MG63 (cell line): ENCODE results near the gene FAM174C. TPM values are rescaled to one million over a fixed set of nuclear protein-coding genes. Genes with fewer than 3 reads are reported as not detected.

Experiments
- DNase-seq: peaks from one replicate; pipeline ENCODE4 v3.0.0-alpha.2; 2020
- H3K27me3 ChIP-seq: fragments of 250-450 bp; sonication (Bioruptor Pico); 2 replicates; pipeline ENCODE4 v1.5.1; 2020; ENCODE audit warnings: mild to moderate bottlenecking, moderate library complexity
- H3K36me3 ChIP-seq: fragments of 250-450 bp; sonication (Bioruptor Pico); 2 replicates; pipeline ENCODE4 v1.5.1; 2020; ENCODE audit warnings: mild to moderate bottlenecking, moderate library complexity
- H3K4me3 ChIP-seq: fragments of 250-450 bp; sonication (Bioruptor Pico); 2 replicates; pipeline ENCODE4 v1.5.1; 2020; ENCODE audit warnings: mild to moderate bottlenecking, moderate library complexity
- H3K9me3 ChIP-seq: fragments of 250-450 bp; sonication (Bioruptor Pico); 2 replicates; pipeline ENCODE4 v1.5.1; 2020; ENCODE audit warnings: mild to moderate bottlenecking, moderate library complexity
- total RNA-seq: library from RNA; depleted of rRNA; stranded (reverse); fragments of >200 nt; shearing (Covaris generic); gene quantifications from 2 replicates; pipeline ENCODE4 v1.2.3, GENCODE V29; 2014; ENCODE audit warnings: low replicate concordance

The FAM174C gene
- total RNA-seq, 1 experiment from 2014 or later: 57.2 TPM

DNA sequence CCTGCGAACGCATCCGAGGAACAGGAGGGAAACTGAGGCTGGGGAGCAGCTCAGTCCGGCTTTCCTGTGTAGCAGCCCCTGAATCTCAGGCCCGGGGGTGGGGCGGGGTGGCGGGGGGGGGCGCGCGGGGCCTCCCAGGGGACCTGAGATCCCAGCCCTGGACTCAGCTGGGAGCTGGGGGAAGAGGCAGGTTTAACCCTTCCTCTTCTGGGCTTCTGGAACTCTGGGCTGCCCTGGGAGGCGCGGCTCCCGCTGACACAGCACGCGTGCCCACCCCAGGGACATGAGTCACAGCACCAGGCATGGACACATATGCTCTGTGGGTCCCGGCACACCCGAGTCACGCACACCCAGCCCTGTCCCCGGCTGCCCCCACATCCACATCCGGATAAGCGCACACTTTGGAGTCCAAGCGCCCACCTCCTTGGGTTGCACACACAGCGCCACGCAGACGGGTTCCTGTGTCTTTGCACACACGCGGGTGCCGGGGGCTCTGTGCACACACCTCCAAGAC is 9.7 kb upstream of the FAM174C start:
- no peaks in the 10 kb centered on the region for H3K9me3 ChIP-seq
- peak; percentile 88 for DNase-seq
- H3K36me3 ChIP-seq: peaks cover 11% of the 10 kb centered on the region
- peak overlapping the region; percentile 49 for H3K4me3 ChIP-seq
- H3K27me3 ChIP-seq: no peaks in the 10 kb centered on the region

DNA sequence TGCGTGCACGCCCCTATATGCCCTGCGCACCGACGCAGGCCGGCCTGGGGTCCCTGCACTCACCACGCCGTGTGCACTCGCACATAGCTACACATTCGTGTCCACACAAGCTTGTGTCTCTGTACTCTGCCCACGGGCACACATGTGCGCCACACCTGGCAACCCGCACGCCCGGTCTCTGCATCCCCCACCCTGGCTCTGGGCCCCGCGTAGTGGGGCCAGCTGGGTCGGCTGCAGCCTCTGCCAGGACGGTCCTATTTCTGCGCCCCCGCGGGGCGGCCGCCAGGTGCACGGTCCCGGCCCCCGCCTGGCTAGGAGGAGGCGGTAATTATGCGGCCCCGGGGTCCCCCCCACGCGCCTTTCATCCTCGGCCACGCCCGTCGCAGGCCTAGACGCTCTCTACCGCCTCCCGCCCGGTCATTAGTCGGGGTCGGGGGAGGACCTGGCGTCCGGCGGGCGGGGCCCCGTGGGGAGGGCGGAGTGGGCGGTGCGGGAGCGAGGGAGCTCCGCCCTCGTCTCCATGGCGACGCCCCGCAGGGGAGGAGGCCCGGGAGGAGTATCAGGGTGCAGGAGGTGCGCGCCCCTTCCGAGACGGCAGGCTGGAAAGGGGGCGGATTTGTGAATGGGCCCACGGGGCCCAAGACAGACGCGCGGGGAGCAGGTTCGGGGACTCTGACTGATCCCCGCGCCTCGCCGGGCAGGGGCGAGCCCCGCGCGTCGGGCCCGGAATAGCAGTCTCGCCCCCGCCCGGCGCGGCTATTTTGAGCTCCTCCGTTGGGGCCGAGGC is 9.0 kb upstream of the FAM174C start:
- peaks cover 17% of the 10 kb centered on the region for H3K36me3 ChIP-seq
- DNase-seq: peak; percentile 86
- H3K9me3 ChIP-seq: no peaks in the 10 kb centered on the region
- peak overlapping the region; percentile 49 for H3K4me3 ChIP-seq
- H3K27me3 ChIP-seq: no peaks in the 10 kb centered on the region

DNA sequence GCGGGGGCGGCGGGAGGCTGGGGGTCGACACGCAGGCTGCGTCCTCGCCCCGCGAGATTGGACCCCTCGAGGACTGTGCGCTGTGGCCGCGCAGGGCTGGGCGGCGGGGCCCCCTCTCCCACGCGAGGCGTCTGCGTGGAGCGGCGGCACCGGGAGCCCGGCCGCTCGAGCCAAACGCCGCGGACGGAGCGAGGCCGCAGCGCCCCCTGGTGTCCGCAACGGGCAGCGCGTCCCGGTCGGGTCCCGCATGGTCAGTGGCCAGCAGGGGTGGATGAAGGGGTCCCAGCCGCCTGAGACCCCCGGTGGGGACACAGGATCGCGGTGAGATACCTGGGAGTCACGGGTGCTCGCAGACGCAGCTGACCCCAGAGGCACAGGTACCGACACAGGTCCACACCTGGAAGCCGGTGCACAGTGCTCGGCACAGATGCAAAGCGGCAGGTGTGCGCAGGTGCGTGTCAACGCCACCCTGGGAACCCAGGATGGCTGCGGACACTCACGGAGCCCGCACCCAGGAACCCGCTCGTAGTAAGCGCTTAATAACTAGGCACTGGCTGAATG is 8.3 kb upstream of the FAM174C start:
- Histone ChIP-seq H3K4me3 (peak overlapping the region; percentile 49), H3K27me3 (no peaks in the 10 kb centered on the region), H3K36me3 (peaks cover 22% of the 10 kb centered on the region), H3K9me3 (no peaks in the 10 kb centered on the region)
- DNase-seq: no peak

DNA sequence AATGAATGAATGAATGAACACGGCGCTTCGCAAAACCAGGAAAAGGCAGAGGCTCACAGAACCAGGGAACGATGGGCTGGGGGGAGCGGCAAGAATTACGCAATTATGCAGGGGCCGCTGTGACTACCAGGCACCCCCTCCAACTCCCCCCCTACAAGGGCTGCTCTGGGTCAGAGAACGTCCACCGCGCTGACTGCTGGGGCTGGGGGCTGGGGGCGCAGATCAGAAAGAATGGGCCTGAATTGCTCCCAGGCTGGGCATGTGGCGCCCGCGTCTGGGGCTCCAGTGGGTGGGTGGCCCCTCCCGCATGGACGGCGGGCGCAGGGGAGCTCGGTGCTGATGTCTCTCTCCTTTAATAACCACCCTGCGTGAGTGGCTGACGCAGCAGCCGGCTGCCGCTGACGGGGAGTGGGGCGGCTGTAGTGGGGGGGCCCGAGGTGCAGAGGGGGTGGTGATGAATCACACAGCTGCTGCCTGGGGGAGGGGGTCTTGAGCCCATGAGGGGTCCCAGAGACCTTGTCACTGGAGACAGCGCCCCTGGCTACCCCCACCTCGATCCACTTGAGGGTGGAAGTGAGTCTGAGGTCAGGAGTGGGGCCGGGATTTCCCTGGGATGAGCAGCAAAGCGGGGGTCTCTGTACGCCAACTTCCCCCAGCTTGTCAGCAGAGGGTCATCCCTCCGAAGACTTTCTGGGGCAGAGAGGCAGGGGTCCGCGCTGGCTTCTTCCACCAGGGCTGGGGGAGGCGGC is 7.7 kb upstream of the FAM174C start:
- DNase-seq: peak; percentile 32
- Histone ChIP-seq H3K36me3 (peaks cover 25% of the 10 kb centered on the region), H3K9me3 (no peaks in the 10 kb centered on the region), H3K4me3 (peak overlapping the region; percentile 49), H3K27me3 (no peaks in the 10 kb centered on the region)

DNA sequence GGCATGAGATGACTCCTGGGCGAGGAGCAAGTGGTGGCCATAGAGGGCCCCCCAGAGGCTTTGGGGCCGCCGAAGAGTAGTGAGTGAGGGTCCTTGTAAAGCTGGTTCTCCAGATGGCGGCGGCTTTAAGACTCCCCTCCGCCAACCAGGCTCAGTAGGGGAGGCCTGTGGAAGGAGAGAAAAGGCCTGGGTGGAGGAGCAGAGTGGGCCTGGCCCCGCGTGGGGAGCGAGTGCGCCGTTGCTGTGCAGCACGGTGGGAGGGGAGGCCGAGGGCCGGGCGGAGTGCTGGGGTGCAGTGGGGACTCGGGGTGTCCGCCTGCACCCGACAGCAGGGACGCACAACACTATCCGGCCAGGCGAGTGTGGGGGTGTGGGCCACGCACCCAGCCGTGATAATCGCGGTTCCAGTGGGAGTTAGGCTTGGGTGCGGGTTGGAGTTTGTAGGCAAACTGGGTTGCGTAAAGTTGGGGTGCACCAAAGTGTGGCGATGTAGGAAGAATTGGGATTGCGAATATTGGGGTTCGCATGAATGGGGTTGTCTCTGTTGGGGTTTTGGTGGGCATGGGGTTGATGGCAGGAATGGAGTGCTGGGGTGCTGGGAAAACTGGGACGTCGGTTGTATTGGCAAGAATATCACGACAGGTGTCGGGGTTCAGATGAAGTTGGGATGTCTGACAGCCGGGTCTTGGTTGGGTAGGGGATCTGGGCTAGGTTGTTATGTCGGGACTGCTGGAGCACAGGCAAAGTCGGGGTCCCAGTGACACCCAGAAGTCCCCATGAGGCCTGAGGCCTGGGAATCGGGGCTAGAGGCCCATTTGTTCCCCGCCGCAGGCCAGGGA is 6.9 kb upstream of the FAM174C start:
- Histone ChIP-seq H3K4me3 (no peak overlapping the region), H3K27me3 (no peaks in the 10 kb centered on the region), H3K9me3 (no peaks in the 10 kb centered on the region), H3K36me3 (peaks cover 33% of the 10 kb centered on the region)
- no peak for DNase-seq

DNA sequence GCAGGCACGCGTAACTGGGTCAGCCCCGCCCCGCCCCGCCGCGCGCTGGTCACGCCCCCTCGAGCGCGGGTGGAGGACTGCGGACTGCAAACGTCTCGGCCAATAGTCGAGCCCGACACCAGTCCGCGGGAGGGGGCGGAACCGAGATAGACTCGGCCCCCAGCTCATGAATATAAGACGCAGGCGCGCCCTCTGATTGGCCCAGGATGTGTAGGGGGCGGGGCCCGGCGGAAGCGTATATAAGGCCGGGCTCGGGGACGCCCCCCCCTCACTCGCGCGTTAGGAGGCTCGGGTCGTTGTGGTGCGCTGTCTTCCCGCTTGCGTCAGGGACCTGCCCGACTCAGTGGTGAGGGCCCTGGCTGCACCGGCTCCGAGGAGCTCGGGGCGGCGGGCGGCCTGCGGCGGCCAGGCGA is 6.3 kb upstream of the FAM174C start, which contains the start of gene CIRBP:
TSS of gene CIRBP (plus strand) at position 268 of the 413 bp plus-strand sequence. CDS start 1,602 bp downstream, outside the sequence.
- peak; percentile 97 for DNase-seq
- no peaks in the 10 kb centered on the region for H3K9me3 ChIP-seq
- peaks cover 37% of the 10 kb centered on the region for H3K36me3 ChIP-seq
- H3K4me3 ChIP-seq: peak within 1 kb of the TSS; percentile 67
- no peaks in the 10 kb centered on the region for H3K27me3 ChIP-seq

DNA sequence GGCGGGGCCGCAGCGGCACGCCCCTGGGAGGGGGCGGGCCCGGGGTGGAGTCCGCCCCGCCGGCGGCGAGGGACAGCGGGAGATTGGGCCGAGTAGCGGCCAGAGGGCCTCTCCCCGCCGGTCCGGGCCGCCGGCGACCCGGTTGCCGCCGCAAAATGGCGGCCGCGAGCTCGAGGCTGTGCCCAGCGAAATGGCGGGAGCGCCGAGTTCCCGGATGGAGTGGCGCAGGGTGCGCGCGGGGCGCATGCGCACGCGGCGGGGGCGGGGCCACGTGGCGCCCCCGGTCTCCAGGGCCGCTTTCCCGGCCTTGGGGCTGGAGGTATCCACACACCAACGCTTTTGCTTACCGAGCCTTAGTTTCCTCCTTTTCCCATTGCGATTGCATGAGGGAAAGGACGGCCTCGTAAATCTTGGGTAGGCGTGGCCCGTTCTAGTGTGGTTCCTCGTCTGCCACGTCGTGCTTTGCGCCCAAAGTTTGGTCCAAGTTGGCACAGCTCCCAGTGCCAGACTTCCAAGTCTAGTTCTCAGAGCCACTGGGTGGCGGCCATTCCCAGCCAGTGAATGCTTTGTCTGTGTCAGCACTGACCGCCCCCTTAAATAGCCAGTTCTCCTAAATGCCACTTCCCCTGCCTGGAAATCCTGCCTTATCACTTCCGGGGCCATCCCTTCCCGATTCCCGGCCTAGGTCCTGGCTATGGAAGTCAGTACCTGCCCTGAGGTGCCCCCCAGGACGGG is 5.7 kb upstream of the FAM174C start:
- Histone ChIP-seq H3K27me3 (no peaks in the 10 kb centered on the region), H3K9me3 (no peaks in the 10 kb centered on the region), H3K4me3 (peak overlapping the region; percentile 67), H3K36me3 (peaks cover 42% of the 10 kb centered on the region)
- DNase-seq: peak; percentile 86

DNA sequence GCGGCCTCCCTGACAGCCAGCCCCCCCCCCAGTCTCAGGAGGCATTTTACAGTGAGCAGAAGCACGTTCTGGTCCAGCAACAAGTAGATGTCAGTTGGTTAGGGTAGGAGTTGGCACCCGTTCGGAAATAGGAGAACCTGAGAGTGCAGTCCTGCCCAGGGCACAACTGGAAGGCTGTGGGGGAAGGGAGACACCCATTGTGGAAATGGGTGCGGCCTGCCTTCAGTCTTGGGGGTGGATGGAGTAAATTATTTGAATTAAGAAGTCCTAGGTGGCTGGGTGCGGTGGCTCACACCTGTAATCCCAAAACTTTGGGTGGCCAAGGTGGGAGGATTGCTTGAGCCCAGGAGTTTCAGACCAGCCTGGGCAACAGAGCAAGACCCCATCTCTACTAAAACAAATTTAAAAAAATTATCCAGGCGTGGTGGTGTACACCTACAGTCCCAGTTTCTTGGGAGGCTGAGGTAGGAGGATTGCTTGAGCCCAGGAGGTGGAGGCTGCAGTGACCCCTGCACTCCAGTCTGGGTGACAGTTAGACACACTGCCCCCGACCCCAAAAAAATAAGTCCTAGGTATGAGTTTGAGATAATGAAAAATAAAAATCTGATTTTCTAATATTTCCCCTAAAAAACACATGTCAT is 5.0 kb upstream of the FAM174C start:
- no peaks in the 10 kb centered on the region for H3K27me3 ChIP-seq
- H3K36me3 ChIP-seq: peaks cover 47% of the 10 kb centered on the region
- no peaks in the 10 kb centered on the region for H3K9me3 ChIP-seq
- peak overlapping the region; percentile 67 for H3K4me3 ChIP-seq
- DNase-seq: no peak

DNA sequence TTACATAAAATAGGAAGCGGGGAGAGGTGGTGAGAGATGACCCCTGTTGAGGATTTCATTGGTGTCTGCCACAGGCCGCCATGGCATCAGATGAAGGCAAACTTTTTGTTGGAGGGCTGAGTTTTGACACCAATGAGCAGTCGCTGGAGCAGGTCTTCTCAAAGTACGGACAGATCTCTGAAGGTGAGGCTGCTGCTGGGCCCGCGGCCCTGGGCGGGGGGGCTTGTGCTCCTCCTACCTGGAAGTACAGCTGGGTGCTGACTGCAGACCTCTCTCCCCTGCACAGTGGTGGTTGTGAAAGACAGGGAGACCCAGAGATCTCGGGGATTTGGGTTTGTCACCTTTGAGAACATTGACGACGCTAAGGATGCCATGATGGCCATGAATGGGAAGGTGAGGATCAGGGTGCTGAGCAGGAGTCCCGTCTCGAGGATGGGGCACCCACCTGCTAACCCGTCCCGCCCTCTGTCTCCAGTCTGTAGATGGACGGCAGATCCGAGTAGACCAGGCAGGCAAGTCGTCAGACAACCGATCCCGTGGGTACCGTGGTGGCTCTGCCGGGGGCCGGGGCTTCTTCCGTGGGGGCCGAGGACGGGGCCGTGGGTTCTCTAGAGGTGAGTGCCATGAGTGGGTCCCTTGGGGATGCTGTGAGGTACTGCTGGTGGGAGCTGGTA is 4.3 kb upstream of the FAM174C start:
- DNase-seq: no peak
- peaks cover 47% of the 10 kb centered on the region for H3K36me3 ChIP-seq
- peak overlapping the region; percentile 67; the same call in 1 of the 2 replicates for H3K4me3 ChIP-seq
- no peaks in the 10 kb centered on the region for H3K27me3 ChIP-seq
- H3K9me3 ChIP-seq: no peaks in the 10 kb centered on the region

DNA sequence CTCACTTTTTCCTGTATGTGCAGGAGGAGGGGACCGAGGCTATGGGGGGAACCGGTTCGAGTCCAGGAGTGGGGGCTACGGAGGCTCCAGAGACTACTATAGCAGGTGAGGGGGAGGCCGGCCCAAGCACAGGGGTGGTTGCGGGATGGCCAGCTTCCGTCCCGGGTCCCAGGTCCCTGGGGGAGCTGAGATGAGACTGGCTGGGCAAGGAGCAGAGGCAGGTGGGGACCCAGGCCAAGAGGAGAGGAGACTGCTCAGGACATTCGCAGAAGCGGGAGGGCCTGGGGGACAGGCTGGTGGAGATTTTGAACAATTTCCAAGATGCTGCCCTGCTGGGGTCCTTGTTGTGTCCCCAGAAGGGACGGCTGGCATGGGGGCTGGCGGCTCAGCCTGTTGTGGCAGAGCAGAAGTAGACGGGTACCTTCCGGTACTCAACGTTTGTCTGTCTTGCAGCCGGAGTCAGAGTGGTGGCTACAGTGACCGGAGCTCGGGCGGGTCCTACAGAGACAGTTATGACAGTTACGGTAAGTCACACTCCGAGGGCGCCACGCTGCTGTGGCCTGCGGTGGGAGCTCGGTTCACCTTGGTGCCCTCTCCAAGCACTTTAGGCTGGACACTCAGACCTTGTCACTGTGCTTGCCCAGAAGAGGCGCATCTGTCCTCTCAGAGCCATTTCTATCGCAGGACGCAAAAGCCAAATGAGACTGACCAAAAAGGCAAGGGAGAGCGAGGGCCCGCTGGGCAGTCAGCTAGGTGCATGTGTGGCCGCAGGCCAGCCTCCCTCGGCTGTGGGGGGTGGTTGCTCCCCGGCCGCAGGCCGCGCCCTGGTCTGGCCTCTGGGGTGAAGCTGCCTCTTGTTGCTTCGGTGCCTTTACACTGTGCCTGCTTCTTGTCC is 3.6 kb upstream of the FAM174C start:
- H3K27me3 ChIP-seq: no peaks in the 10 kb centered on the region
- peaks cover 47% of the 10 kb centered on the region for H3K36me3 ChIP-seq
- H3K4me3 ChIP-seq: no peak overlapping the region
- DNase-seq: no peak
- H3K9me3 ChIP-seq: no peaks in the 10 kb centered on the region

DNA sequence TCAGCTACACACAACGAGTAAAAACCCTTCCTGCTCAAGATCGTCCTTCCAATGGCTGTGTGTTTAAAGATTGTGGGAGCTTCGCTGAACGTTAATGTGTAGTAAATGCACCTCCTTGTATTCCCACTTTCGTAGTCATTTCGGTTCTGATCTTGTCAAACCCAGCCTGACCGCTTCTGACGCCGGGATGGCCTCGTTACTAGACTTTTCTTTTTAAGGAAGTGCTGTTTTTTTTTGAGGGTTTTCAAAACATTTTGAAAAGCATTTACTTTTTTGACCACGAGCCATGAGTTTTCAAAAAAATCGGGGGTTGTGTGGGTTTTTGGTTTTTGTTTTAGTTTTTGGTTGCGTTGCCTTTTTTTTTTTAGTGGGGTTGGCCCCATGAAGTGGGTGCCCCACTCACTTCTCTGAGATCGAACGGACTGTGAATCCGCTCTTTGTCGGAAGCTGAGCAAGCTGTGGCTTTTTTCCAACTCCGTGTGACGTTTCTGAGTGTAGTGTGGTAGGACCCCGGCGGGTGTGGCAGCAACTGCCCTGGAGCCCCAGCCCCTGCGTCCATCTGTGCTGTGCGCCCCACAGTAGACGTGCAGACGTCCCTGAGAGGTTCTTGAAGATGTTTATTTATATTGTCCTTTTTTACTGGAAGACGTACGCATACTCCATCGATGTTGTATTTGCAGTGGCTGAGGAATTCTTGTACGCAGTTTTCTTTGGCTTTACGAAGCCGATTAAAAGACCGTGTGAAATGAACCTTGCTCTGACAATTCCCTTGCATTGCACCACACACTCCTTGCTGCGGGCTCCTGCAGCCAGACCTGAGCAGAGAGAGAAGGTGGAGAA is 2.7 kb upstream of the FAM174C start:
- H3K27me3 ChIP-seq: no peaks in the 10 kb centered on the region
- DNase-seq: no peak
- H3K9me3 ChIP-seq: no peaks in the 10 kb centered on the region
- peaks cover 47% of the 10 kb centered on the region for H3K36me3 ChIP-seq
- H3K4me3 ChIP-seq: no peak overlapping the region

DNA sequence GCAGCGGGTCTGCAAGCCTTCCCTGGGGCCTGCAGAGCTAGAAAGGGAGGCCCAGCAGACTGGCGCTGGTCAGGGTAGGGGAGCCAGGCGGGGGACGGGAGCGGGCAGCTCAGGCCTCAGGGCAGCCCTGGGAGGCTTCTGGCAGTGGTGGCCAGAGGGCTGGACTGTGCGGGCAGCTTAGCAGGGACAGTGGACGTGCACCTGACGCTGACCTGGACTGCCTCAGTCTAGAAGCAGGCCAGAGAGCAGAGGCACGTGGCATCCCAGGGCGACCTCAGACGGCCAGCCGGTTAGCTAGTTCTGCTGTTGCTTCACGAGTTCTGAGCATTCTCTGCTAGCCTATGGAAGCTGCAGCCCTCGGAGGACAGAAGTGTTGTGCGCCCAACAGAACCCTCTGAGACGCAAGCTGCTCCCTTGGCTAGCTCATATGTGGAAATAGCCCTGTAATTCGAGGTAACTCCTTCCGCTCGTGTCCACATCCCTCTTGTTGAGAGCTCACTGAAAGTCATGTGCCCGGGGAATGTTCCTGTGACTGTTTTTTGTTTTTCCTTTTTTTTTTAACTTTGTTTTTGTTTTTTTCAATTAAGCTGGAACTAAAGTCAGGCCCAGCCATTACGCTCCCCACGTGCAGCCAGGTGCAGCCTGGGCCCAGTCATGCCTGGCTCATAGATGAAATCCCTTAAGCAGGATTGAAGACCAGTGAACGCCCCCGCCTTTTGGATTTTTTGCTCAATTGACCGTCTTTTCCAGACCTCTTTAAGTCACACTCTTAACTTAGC is 1.9 kb upstream of the FAM174C start:
- no peak for DNase-seq
- no peaks in the 10 kb centered on the region for H3K9me3 ChIP-seq
- H3K4me3 ChIP-seq: no peak overlapping the region
- peaks cover 47% of the 10 kb centered on the region for H3K36me3 ChIP-seq
- H3K27me3 ChIP-seq: no peaks in the 10 kb centered on the region
